Muscle of arm (tissue), 14 donors: ENCODE measurements around the gene S100A2. TPM values are rescaled to one million over a fixed set of nuclear protein-coding genes. Genes with fewer than 3 reads are reported as not detected.

Source experiments
- DNase-seq: peaks from one replicate; pipeline ENCODE4 v3.0.0-alpha.2; 2013
- long read RNA-seq, 11 donors: transcript quantifications; one replicate each; lab custom pipeline, GENCODE V29; 2026
- polyA plus RNA-seq, 12 donors: library from polyadenylated mRNA; unstranded; fragments of 120-200 nt; gene quantifications; one replicate each; pipeline ENCODE4 v1.2.1, GENCODE V29; 2013; ENCODE audit not compliant: insufficient read length in 12 of 12

Gene S100A2
- polyA plus RNA-seq = 10 to 100 TPM in 2 of 12 donors, 1 to 10 TPM in 7, under 1 TPM in 1, not detected in 2; 0.89 to 14.0 (median 1.8) TPM
- long read RNA-seq, donor 1 = 0 reads
- long read RNA-seq, donor 2 = 0 reads
- long read RNA-seq, donor 3 = 0 reads
- long read RNA-seq, donor 4, partial matches to known transcripts = 0 of 1 reads
- long read RNA-seq, donor 4, other reads (novel, unspliced or antisense) = 0 of 1 reads
- long read RNA-seq, donor 5, partial matches to known transcripts = 0 of 2 reads
- long read RNA-seq, donor 5, other reads (novel, unspliced or antisense) = 0 of 2 reads
- long read RNA-seq, donor 6 = 0 reads
- long read RNA-seq, donor 7, partial matches to known transcripts = 0 of 2 reads
- long read RNA-seq, donor 7, other reads (novel, unspliced or antisense) = 0 of 2 reads
- long read RNA-seq, donor 8 = 0 reads
- long read RNA-seq, donor 9, transcript S100A2-202 (3 exons, 998 nt) = major isoform, 9 of 9 reads
- long read RNA-seq, donor 9, partial matches to known transcripts = 0 of 9 reads
- long read RNA-seq, donor 9, other reads (novel, unspliced or antisense) = 0 of 9 reads
- long read RNA-seq, donor 10, partial matches to known transcripts = 0 of 2 reads
- long read RNA-seq, donor 10, other reads (novel, unspliced or antisense) = 0 of 2 reads
- long read RNA-seq, donor 11, partial matches to known transcripts = 0 of 5 reads
- long read RNA-seq, donor 11, other reads (novel, unspliced or antisense) = 0 of 5 reads

DNA sequence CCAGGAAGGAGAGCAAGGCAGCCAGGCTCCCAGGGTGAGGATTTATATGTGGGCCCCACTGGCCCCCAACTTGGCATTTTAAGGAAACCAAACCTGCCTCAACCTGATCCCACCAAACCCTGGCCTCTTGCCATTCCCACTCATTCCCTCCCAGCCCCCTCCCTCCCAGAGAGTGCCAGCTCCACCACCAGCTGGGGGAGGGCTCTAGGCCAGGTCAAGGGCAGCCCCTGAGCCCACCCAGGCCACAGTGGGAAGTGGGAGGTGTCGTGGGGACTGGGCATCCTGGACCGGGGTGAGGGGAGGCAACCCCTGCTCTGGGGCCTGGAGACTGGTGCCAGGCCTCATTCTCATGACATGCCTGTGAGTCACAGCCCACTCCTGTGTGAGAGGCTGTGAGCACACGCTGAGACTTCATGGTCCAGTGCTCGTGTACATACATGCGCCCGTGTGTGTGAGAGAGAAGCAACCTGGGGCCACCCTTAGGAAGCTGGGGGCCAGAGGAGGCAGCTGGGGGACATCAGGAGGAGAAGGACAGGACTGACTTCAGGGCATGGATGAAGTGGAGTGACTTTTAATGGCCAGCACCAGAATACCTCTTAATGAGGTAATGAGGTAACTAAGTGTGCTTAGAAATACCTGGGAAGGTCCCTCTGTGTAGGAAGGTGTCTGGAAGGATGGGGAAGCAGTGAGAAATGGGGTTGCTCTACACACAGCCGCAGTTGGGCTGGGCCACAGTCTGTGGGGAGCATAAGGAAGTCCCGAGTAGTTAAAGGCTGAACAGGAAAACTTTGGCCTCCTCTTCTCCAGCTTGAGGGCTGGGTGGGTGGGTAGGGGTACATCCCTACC lies at the start of gene S100A2:
Gene S100A2, minus strand, starts transcription at position 316 of the 846 bp plus-strand sequence. CDS start 1,967 bp downstream, outside the sequence.
- no peak for DNase-seq

DNA sequence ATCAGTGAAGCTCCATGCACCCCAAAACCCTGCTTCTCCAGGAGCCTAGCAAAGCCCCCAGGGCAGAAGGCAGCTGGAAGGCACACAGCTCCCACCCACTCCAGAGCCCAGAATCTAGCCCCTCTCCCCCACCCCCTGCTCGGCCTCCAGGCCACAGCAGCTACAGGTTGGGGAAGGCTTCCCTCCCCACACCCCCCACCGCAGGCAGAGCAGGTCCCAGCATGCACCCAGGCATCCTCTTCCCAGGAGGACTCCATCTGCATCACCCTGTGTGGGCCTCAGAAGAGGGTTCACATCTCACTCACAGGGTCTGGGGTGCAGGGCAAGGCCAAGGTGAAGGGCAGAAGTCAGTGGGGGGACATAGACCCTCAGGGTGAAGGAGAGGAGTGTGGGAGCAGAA lies 49.8 kb upstream of the S100A2 start:
- DNase-seq = no peak

DNA sequence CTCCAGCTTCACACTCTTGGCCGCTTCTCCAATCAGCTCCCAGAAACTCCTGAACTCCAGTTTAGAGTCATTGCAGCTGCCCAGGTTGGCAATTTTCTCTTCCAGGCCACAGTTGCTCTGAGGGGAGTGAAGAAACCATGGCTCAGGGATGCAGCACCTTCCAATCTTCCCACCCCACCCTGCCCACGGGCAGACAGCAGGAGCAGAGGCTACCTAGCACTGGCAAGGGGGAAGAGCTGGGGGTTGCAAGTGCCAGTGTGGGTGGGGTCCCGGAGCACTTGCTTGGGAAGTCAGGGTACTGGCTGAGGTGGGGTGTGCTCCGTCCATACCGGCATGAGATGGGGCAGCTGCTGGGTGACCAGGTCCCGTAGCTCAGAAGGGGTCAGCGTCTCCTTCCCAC lies 49.3 kb upstream of the S100A2 start:
- DNase-seq = no peak

DNA sequence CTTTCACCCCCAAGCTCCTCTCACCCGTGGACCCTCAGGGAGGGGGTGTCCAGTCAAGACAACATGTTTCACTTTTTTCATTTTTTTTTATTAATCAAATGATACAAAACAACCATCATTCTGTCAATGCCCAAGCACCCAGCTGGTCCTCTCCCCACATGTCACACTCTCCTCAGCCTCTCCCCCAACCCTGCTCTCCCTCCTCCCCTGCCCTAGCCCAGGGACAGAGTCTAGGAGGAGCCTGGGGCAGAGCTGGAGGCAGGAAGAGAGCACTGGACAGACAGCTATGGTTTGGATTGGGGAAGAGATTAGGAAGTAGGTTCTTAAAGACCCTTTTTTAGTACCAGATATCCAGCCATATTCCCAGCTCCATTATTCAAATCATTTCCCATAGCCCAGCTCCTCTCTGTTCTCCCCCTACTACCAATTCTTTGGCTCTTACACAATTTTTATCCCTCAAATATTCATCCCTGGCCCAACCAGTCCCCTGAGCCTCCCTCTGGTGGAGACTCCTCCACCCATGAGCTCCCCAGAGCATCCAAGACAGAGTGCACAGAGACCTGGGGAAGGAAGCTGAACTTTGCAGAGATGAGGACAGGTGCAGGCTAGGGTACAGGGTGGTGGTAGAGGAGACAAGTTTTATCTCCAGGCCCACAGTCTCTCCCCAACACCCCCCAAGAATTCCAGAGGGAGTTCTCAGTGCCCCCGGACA lies 48.7 kb upstream of the S100A2 start:
- no peak for DNase-seq

DNA sequence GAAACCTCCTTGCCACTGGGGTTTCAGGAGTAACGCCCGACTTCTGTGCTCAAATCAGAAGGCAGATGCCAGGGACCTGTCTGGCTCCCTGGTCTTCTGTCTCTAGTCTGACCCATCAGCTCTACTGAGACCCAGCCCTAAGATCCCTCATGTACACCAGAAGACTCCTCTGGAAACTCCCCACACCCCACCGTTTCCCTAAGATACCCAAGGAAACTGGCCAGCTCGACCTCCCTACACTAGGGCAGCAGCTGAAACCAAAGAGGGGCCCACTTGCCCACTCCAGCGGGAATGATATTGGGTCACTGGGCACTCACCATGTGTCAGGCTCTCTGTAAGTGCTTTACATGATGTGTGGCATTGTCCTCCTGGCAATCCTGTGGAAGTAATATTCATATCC lies 47.8 kb upstream of the S100A2 start:
- no peak for DNase-seq

DNA sequence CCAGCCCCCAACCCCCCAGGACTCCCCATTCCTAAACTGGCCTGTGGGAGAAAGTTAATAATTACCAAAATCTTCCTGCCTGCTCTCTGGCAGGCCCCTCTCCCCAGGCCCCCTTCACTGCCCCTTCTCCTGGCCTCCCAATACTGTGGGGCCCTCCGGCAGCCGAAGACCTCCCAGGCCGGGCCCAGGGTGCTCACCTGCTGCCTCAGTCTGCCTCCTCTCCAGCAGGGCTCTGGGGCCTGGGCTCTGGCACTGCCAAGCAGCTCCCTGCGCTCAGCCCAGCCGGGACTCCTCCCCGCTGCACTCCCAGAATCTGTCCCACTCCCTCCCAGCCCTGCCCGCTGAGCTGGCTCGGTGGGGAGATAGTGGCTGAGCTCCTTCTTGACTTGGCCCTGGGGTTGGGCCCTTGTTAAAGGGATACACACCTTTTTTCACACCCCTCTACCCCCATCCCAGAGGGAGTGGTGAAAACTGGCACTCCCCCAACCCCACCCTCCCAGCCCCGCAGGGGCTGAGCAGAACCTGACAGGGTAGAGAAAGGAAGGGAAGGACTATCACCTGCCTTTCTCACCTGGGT lies 47.2 kb upstream of the S100A2 start, which contains the start of gene S100A16:
Gene S100A16, minus strand, starts transcription at position 383 of the 577 bp plus-strand sequence. CDS start 4,986 bp downstream, outside the sequence.
- peak; percentile 58 for DNase-seq

DNA sequence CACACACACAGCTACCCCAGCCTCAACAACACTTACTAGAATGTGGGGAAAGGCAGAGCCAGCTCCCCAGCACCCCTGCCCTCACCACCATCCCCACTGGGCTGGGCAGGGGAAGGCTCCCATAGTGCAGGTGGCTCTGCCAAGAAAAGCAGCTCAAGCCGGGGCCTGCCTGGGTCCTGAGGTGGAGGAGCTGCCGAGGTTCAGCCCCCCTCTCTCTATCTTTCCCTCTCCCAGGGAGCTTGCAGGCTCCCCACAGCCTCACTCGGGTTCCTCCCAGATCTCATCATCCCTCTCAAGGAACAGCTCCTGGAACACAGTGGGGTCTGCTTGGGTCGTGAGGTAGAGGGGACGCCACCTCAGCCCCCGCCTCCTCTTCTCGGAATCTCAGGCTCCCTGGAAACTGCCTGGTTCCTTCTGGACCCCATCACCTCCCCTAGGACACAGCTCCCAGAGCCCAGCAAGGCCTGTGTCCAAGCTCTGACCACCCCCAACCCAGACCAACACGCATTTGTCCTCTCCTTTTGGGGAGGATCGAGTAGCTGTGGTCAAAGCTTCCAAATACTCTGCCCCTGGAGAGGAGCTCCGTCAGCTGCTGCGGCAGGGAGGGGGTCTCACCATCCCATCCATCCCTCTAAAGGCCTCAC lies 46.6 kb upstream of the S100A2 start:
- DNase-seq = no peak

DNA sequence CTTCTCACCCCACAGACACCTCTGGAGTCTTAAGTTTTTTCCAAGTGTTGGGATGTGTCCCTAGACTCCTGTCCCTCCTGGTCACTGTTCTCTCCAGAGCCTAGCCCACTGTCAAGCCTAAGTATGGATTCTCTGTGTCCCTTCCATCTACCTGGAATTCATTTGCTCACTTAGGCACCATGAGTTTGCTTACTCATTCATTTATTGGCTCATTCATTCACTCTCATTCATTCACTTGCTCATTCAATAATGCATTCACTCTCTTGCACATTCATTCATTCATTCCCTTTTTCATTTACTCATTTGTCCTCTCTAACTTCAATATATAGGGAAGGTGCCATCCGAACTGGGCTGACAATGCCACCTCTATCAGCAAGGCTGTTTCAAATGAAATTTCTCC lies 45.7 kb upstream of the S100A2 start:
- no peak for DNase-seq

DNA sequence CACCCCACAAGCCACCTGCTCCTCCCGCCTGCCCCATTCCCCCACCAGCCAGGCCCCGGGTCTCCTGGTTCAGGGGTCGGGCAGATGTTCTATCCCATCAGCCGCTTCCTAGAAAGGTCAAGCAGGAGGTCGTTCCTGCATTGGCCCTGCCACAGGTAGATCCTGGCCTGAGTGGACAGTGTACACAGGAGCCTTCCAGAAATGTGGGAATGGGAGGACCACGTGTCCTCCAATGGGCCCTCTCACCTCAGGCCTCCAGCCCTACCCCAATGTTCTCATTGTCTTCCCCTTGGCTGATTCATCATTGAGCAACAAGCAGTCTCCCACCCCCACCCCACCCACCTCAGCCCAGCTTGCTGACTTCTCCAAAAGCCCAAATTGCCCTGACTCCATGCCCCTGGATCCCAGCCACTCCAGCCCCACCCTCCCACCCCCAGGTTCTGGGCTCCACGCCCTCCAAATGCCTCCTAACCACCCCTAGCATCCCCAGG lies 45.2 kb upstream of the S100A2 start:
- no peak for DNase-seq

DNA sequence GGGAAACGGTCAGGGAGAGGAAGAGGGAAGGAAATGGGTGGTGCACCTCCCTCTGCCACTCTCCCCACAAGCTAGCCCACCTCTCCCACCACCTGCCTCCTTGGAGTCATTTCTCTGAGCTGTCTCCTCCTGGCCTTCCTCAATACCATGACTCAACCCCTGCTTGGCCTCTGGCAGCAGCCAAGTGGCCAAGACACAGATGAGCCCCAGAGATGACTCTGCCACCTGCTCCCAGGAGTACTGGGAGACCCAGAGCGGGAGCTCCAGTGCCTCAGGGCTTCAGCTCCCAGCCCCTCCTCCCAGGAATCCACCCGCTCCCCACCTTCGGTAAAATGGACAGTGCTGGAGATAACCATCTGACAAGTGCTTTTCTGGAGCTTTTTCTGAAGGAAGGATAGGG lies 44.7 kb upstream of the S100A2 start:
- DNase-seq = no peak

DNA sequence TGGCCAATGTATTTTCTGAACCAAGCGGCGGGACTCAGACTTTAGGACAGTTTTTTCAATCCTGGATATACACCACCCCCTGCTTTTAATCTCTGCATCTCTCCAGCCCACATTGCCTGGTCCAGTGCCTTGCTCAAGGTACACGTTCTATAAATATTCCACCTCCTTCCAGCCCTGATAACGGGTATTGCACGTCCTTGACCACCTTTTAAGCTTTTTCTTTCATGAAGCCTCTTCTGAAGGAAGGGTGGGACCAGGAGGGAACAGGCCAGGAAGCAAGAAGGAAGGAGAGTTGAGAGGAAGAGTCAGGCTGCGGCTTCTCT lies 43.9 kb upstream of the S100A2 start:
- DNase-seq = no peak

DNA sequence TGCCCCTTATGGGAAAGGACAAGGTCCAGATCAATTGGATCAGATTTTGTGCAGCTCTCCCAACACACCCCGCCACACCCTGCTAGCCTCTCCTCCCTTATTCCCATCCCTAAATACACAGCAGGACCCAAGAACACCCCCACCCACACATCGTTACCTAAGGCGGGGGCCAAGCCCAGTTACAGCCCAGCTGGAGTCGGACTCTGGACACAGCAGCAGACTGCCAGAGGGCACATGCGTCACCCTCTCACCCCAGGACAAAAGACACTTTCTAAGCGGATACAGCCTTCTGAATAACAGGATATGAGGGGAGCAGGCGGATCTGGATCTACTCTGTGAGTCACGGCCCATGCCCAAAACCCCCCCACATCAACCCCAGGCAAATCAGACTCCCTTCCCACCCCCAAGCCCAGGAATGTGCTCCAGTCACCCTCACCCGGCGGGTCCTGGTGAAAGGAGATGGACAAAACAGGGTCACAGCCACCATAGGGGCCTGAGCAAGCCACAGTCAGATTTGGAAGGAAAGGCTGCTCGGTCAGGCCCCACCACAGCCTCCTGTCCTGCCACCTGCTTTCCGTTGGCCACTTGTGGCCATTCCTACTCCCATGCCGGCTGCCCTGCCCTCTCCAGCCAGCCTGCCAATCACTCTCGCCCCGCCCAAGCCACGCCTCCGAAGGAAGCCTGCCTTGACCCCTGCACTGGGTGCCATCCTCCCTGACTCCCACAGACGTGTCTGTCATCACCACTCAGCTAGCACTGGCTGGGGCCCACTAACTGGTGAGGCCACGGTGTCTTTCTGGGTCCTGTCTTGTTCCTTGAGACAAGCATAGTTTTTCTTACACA lies 43.3 kb upstream of the S100A2 start:
- no peak for DNase-seq

DNA sequence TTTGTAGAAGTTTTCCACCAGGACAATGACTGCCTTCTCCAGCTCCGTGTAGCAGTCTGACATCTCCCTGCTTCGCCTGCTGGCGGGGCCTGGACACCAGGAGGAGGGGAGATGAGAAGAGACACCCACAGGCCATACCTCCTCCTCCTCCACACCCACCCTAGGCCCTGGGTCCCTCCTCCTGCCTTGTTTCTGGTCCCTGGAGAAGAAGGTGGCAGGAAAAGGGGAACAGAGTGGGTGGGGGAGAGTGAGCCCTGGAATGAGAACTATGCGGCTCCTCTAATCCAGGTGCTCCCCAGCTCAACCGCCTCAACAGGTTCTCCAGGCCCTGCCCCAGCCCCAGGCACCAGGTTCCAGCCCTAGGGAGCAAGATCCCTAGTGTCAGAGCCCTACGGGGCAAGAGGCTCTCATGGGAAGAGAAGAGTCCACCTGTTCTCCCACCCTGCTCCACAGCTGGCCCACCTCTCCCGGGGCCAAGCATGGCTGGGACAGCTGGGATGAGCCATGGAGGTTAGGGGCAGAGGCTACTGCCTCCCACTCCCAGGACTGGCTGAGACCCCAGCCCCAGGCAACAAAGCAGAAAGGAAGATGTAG lies 42.5 kb upstream of the S100A2 start:
- DNase-seq = no peak

DNA sequence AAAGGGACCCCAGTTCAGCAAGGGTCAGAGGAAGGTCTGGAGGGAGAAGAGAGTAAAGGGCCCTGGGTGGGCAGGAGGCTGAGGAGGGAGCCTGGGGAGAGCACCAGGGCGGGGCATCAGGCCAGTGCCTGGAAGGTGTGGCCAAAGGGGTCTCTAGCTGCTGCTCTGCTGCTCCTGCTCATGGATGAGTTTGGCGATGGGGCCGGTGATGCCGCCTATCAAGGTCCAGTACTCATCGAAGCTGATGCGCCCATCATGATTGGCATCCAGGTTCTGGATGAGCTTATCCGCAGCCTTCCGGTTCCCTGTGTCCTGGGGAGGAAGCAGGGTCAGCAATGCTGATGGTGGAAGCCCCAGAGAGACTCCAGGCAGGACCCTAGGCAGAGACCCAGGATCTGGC lies 41.7 kb upstream of the S100A2 start:
- DNase-seq = no peak

DNA sequence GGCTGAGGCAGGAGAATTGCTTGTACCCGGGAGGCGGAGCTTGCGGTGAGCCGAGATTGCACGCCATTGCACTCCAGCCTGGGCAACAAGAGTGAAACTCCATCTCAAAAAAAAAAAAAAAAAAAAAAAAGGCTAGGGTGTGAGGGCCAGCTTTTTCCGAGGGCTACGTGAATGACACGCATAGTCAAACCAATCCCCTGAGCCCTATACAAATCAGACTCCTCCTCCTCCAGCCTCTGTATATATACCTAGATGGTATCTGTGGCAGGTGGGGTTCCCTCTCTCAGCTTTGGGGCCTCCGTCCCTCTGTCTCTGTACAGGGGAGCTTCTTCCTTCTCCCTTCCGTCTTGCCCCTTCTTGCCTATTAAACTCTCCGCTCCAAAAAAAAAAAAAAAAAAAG lies 40.5 kb upstream of the S100A2 start:
- DNase-seq = no peak

DNA sequence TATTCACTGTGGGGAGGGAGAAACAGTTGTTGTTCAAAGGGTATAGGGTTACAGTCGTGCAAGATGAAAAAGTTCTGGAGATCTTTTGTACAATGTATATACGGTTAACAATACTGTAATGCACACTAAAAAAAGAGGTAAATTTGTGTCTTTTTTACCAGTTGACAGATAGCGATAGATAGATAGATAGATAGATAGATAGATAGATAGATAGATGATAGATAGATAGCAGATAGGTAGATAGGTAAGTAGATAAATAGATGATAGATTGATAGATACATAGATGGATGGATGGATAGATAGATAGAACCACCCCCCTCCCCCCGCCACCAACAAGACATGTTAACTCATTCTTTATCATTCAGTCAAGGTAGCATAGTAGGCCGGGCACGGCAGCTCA lies 37.1 kb upstream of the S100A2 start:
- no peak for DNase-seq

DNA sequence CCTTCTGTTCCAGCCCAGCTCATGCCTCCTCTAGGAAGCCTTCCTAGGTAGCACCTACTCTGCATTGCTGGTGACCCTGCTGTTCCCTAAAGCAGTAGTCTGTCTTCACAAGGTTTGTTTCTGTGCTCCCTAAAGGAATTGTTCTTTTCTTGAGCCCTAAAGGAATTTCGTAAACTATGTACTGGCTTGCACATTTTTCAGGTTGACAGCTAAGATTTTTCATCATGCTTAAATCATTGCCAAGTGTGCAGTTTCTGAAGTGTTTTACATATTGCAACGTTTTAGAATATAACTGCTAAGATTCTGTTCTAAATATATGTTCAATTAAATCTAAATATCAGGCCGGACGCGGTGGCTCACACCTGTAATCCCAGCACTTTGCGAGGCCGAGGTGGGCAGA lies 34.2 kb upstream of the S100A2 start:
- DNase-seq = no peak

DNA sequence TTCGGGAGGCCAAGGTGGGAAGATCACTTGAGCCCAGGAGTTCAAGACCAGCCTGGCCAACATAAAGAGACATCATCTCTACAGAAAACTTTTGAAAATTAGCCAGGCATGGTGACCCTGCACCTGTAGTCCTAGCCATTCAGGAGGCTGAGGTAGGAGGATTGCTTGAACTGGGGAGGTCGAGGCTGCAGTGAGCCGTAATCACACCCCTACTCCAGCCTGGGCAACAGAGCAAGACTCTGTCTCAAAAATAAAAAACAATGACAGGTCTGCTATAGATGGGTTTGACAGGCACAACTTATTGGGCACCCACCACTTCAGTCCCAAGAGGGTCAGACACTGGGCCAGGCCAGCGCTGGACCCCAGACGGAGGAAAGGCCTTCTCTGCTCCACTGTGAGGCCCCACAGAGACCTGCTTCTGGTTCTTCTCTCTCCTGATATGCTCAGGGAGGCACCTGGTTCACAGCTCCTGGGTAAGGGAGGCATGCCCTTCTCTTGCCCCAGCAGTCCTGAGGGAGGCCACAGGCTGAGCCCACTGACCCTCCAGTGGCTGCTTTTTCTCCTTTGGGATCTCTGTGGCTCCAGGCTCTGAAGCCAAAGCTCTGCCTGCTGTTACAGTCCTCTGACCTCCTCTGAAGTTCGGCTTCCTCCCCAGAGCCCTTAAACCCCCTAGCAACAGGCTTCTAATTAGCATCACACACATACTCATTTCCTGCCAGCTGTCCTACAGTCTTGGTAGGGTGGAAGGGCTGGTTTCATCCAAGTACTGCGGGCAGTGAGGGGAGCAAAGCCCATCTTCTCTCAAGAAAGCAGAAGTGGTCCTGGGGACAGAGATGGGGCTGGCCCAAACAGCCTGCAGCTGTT lies 32.9 kb upstream of the S100A2 start:
- peak; percentile 33 for DNase-seq
